GM18907 (cell line): Measurements from ENCODE around the gene P2RY14.
A peak's percentile ranks its signal among the peaks of the same experiment; 100 is the strongest.
"Not testable (repeated sequence)": the region's sequence is repeated elsewhere in the genome, so short reads cannot be mapped to it uniquely, and the experiment has no call there.

ENCODE experiments used
- ATAC-seq: cut with Tn5 transposase; IDR thresholded peaks from one replicate; pipeline ENCODE4 v1.9.1; 2021; ENCODE audit warnings: mild to moderate bottlenecking, moderate library complexity; ENCODE audit not compliant: unreplicated experiment

Gene P2RY14

GRCh38 chr3:151265166-151265565 is 13.2 kb downstream of the P2RY14 start:
- no peak for ATAC-seq

DNA sequence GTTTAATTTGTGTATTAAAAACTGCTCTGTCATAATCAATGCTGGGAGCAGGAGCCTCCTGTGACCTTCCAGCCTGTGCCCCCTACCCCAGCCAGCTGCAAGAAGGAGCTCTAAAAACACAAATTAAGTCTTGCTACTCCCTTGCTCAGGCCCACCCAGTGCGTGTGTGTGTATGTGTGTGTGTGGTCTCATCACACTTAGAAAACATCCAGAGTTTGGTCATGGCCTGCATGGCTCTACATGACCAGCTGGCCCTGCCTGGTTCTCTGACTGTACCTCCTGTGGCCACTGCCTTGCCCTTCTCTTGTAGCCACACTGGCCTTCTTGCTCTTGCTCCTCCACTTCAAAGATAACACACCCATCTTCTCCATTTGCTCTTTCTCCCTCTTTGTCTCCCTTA is 13.7 kb downstream of the P2RY14 start:
- no peak for ATAC-seq

DNA sequence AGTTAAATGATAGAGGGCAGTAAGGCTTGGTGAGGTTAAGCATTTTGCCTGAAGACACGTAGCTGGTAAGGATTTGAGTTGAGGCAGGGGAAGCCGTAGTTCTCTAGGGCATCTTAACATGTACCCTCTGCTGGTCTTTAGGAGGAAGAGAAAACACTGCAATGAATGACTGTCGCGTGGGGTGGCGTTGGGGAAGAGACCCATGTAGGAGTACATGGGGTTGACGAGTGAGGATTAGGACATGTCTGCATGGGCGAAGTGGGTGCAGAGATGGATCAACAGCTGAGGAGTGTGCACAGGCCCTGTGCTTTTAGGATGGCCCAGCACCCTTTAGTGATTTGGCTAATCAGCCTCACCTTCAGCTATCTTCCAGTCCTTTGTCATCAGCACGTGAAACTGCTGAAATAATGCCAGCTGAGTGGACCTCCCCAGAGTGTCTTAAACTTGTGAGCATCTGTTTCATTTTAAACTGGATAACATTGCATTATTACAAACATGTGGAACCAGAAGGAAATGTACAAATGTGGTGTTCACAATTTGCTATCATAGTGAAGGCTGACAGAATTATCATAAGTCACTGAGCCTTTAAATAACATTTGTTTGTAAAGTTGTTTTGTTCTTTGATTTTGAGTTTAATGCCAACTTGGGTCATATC is 15.3 kb downstream of the P2RY14 start:
- ATAC-seq = no peak

DNA sequence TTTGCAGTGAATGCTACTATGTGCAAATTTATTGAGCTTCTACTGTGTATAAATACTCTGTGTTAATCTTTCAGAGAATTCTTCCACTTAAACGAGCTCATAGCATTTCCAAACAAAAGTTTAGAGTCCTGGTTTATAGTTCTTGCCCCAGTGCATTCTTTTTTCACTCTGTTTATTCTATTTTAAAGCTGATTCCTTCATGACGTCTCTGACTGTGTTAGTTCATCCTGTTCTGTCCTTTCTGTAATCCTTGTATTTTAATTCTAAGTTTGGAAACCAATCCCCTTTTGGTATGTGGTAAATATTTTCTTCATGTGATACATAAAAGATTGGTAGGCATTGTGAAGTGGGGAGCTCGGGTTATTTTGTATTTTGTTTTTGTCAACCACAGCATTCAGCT is 18.7 kb downstream of the P2RY14 start:
- no peak for ATAC-seq

DNA sequence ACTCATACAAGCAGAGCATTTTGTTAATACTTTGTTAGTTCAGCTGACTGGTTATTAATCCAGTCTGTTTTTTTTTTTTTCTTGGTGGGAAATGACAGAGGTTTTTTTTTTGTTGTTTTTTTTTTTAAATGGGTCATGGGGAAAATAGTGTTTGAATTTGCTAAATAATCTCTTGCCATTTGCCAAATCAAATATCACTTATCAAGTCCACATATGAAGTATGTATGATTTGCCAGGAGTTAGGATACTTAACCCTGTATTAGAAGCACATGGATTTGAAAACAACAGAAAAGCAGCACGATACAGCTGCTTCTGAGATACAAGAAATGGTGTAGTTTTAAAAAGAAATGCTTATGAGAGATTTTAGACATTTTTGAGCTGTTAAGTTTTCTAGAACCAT is 21.6 kb downstream of the P2RY14 start:
- no peak for ATAC-seq

GRCh38 chr3:151248772-151249337 is 29.5 kb downstream of the P2RY14 start:
- no peak for ATAC-seq

DNA sequence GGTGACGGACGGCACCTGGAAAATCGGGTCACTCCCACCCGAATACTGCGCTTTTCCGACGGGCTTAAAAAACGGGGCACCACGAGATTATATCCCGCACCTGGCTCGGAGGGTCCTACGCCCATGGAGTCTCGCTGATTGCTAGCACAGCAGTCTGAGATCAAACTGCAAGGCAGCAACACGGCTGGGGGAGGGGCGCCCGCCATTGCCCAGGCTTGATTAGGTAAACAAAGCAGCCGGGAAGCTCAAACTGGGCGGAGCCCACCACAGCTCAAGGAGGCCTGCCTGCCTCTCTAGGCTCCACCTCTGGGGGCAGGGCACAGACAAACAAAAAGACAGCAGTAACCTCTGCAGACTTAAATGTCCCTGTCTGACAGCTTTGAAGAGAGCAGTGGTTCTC is 36.3 kb downstream of the P2RY14 start:
- ATAC-seq = not testable (repeated sequence)

DNA sequence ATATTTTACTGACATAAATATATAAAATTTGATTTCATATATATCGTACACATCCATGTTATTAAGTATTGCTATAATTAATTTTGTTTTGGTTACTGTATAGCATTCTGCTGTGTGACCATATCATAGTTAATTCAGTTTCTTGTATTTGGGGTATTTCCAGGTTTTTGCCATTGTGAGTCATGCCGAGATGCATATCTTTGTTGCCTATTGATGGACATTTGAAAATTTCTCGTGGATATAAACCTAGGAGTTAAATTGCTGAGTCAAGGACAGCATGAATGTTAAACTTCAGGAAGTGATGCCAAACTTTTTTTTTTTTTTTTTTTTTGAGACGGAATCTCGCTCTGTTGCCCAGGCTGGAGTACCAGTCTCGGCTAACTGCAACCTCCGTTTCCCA is 41.6 kb downstream of the P2RY14 start:
- no peak for ATAC-seq

- ATAC-seq = no peak
These were observed 42.0 kb downstream of the P2RY14 start for GRCh38 chr3:151236316-151236715.

DNA sequence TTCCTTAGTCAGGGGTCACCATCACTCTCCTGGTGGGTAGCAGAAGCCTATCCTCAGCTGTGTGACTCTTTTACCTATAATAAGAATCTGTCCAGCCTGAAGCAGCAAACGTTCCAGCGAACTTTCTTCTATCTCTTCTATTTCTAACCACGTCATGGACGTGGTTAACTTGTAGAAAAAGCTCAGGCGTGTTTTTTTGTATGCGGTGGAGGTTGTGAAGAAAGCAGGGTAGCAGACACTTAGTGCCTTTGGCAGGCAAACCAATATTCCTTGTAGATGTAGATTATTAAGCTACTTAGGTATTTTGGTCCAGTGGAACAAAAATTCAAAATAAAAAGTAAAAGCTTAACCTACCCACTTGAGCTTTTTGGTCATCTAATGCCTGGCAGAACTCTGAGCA is 43.5 kb downstream of the P2RY14 start:
- no peak for ATAC-seq

GRCh38 chr3:151232991-151233390 is 45.4 kb downstream of the P2RY14 start:
- ATAC-seq = no peak

DNA sequence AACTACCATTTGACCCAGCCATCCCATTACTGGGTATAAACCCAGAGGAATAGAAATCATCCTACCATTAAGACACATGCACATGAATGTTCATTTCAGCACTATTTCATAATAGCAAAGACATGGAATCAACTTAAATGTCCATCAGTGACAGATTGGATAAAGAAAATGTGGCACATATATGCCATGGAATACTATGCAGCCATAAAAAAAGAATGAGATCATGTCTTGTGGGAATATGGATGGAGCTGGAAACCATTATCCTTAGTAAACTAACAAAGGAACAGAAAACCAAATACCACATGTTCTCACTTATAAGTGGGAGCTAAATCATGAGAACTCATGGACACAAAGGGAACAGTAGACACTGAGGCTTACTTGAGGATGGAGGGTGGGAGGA is 45.9 kb downstream of the P2RY14 start:
- not testable (repeated sequence) for ATAC-seq

- ATAC-seq = peak; percentile 39
These were observed 47.7 kb downstream of the P2RY14 start for GRCh38 chr3:151230646-151231045.

DNA sequence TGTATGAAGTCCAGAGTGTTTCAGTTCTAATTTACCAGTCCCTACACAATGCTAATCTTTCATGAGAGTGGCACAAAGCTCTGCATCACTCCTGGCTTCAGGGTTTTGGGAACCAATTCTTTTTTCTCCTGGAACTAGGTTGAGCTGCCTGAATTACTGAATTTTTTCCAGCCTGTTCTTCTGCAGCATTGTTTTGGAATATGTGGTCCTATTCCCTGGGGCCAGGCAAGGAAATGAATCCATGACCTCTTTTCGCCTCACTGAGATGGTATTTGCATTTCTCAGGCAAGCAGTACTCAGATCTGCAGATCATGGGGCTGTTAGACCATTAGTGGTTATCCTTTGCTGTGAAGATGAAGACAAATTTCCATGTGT is 49.7 kb downstream of the P2RY14 start:
- ATAC-seq = peak; percentile 34

DNA sequence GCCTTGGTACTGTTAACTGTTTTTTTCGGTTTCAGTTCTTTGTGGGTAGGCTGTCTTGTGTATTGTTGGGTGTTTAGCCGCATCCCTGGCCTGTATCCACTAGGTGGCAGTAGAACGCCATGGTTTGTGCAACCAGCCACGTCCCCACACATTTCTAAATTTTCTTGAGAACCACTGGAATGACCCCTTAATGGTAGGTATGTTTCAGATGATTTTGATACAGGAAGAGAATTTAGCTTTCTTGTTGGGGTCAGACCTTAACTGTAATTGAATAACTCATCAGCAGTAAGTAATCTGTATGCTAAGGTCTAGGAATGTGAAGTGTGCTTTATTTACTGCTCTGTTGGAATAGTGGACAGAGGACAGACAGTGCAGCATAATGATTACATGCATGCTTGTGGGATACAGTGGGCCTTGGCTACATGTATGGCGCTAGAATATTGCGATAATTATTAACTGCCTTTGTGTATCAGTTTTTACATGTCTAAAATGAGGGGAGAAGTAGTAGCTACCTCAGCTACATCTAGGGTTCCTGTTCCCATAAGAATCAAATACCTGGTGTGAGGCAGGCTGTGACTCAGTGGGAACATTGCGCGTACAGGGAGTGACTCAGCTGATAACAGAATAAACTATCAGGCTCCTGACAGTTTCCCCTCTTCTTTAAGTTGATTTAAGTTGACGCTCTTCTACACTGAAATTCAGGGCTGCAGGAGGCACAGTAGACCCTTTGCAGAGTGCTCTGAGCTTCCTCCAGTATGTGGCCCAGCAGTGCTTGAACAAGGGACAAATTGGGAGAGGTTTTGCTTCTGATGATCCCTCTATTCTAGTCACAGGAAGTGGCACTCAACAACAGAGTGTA is 50.3 kb downstream of the P2RY14 start:
- ATAC-seq = peak; percentile 87

DNA sequence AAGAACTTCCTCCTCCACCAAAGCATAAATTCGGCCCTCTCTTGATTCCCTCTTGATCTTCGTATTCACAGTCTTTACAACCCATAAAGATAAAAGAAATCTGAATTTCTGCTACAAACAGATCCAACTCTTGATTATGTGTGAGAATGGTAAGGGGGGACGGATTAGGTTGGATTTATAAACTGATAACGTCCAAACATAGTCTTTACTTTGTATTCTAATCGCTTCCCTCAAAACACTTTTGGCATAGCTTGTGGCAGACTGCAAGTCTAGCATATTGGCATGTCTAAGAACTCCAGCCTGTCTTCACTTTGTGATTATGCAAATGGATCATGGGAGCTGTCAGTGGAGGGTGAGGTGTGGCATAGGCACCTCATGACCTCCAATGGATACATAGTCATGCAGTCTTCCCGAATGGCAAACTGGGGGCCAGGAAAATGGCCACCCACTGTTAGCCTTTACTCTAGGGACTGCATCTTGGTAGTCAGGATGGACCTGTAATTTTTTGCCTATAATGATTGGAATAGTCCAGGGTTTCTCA is 51.0 kb downstream of the P2RY14 start:
- peak; percentile 51 for ATAC-seq

GRCh38 chr3:151226825-151227224 is 51.5 kb downstream of the P2RY14 start:
- ATAC-seq = no peak

DNA sequence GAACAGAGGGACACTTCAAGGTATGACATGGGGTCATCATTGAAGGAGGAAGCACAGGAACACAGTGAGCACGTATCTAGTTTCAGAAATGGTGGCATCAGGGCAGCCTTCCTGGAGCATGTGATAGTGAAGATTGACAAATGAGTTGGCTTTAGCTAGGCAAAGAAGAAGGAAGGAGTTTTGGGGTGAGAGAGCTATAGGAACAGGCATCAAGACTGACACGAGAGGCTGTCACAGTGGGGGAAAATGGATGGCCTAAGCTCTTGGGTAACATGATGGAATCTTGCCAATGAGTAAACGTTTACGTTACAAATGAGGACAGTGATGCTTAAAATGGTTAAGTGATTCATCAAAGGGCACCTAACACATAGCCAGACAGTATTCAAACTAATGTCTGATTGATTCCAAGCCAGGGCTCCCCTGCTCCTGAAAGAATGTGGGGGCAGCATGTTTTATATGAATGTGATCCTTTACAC is 52.2 kb downstream of the P2RY14 start:
- no peak for ATAC-seq

GRCh38 chr3:151225040-151225975 is 53.0 kb downstream of the P2RY14 start:
- ATAC-seq = no peak

DNA sequence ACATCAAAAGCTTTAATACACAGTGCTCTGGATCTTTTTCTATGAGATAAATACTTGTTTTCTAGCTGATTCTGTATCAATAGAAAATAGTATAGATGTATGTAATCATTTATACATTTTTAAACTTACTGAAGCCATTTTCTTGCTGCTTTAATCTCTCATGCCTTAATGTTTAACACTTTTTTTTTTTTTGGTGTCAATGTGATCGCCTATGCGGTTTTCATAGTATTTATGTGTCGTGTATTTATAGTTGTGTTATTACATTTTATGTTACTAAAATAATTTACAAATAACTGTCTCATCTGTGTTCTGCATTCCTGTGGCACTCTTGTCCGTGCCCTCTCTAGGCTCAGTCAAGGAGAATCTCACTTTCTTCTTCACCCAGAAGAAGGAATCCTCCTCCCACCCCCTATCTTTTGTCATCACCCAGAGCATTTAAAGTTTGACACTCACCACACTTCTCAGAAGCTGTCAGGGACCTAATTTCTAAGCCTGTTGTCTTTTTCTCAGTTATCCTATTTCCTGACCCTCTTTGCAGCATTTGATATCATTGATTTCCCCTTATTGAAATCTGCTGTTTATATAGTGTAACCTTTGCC is 54.0 kb downstream of the P2RY14 start:
- ATAC-seq = no peak
